CD14-positive monocyte (primary cell): ENCODE results near the gene MCTS1. TPM values are rescaled to one million over a fixed set of nuclear protein-coding genes. Genes with fewer than 3 reads are reported as not detected.

Source experiments
- DNase-seq, 3 donors: peaks; one replicate each; pipeline ENCODE4 v3.0.0-alpha.2; 2011 to 2022
- H2AFZ ChIP-seq: 2 replicates; pipeline ENCODE4 v1.6.0; 2012; ENCODE audit warnings: mild to moderate bottlenecking, low read depth, low read length, inconsistent platforms; ENCODE audit not compliant: insufficient read depth, poor library complexity, severe bottlenecking
- H3K27ac ChIP-seq, 2 donors: 1 replicate in 1 of 2; 2 replicates in 1 of 2; pipeline ENCODE4 v1.5.1; 2012 to 2013; ENCODE audit warnings: low read length in 2 of 2, control low read depth in 1 of 2, inconsistent platforms in 1 of 2, low read depth in 1 of 2, mild to moderate bottlenecking in 1 of 2
- H3K27me3 ChIP-seq, 2 donors: one replicate each; pipeline versions ENCODE4 v1.6.0 to v1.6.1; 2011 to 2013; ENCODE audit warnings: low read length in 2 of 2; ENCODE audit not compliant: control insufficient read depth in 2 of 2, insufficient read depth in 2 of 2
- H3K36me3 ChIP-seq, 2 donors: replicated peaks in 1 of 2; 1 replicate in 1 of 2; 2 replicates in 1 of 2; pipeline versions ENCODE4 v1.5.1 to v1.6.1; 2012 to 2013; ENCODE audit warnings: low read length in 2 of 2, control low read depth in 1 of 2, inconsistent platforms in 1 of 2, mild to moderate bottlenecking in 1 of 2; ENCODE audit not compliant: insufficient read depth in 2 of 2, control insufficient read depth in 1 of 2
- H3K4me1 ChIP-seq, 2 donors: 1 replicate in 1 of 2; 2 replicates in 1 of 2; pipeline versions ENCODE4 v1.5.1 to v1.6.1; 2012 to 2013; ENCODE audit warnings: low read length in 2 of 2, control low read depth in 1 of 2, inconsistent platforms in 1 of 2, mild to moderate bottlenecking in 1 of 2, moderate library complexity in 1 of 2; ENCODE audit not compliant: insufficient read depth in 2 of 2, control insufficient read depth in 1 of 2
- H3K4me2 ChIP-seq: replicated peaks from 2 replicates; pipeline ENCODE3; 2012; ENCODE audit warnings: low read length, moderate library complexity, mild to moderate bottlenecking; ENCODE audit not compliant: poor library complexity, severe bottlenecking; ENCODE audit errors: extremely low read depth
- H3K4me3 ChIP-seq, 3 experiments: fragments of 200-600 bp in 1 of 3; sonication (generic) in 1 of 3; replicated peaks in 1 of 3; 1 replicate in 2 of 3; 2 replicates in 1 of 3; pipeline ENCODE4 v1.5.1; 2011 to 2013; ENCODE audit warnings: low read length in 3 of 3, mild to moderate bottlenecking in 3 of 3, control low read depth in 2 of 3, low read depth in 2 of 3, inconsistent platforms in 1 of 3, moderate library complexity in 1 of 3
- H3K79me2 ChIP-seq: 2 replicates; pipeline ENCODE4 v1.6.0; 2012; ENCODE audit warnings: mild to moderate bottlenecking, control low read depth, inconsistent platforms, low read length, moderate library complexity; ENCODE audit not compliant: insufficient read depth
- H3K9ac ChIP-seq: 2 replicates; pipeline ENCODE4 v1.6.0; 2017; ENCODE audit warnings: low read length, mild to moderate bottlenecking; ENCODE audit not compliant: insufficient read depth, poor library complexity, severe bottlenecking
- H3K9me3 ChIP-seq, 2 donors: replicated peaks in 1 of 2; 1 replicate in 1 of 2; 2 replicates in 1 of 2; pipeline versions ENCODE4 v1.5.1 to v1.6.1; 2012 to 2013; ENCODE audit warnings: low read length in 2 of 2, control low read depth in 1 of 2; ENCODE audit not compliant: control insufficient read depth in 1 of 2, insufficient read depth in 1 of 2
- H4K20me1 ChIP-seq: 2 replicates; pipeline ENCODE4 v1.6.0; 2012; ENCODE audit warnings: mild to moderate bottlenecking, low read length, control low read depth, moderate library complexity; ENCODE audit not compliant: insufficient read depth
- H3K27ac Mint-ChIP-seq, 7 donors: one replicate each; pipeline ENCODE4 v1.8.0; 2020; ENCODE audit warnings: mild to moderate bottlenecking in 7 of 7, mixed read lengths in 7 of 7, moderate library complexity in 6 of 7, inconsistent platforms in 2 of 7
- H3K27me3 Mint-ChIP-seq, 3 donors: one replicate each; pipeline ENCODE4 v1.8.0; 2021 to 2022; ENCODE audit warnings: low read depth in 3 of 3, mild to moderate bottlenecking in 3 of 3, mixed read lengths in 3 of 3, moderate library complexity in 3 of 3, inconsistent platforms in 1 of 3
- H3K36me3 Mint-ChIP-seq, 2 donors: one replicate each; pipeline ENCODE4 v1.8.0; 2020; ENCODE audit warnings: mixed read lengths in 2 of 2, inconsistent platforms in 1 of 2, mild to moderate bottlenecking in 1 of 2
- H3K4me1 Mint-ChIP-seq: one replicate; pipeline ENCODE4 v1.8.0; 2020; ENCODE audit warnings: mild to moderate bottlenecking, mixed read lengths
- H3K4me3 Mint-ChIP-seq, 2 donors: one replicate each; pipeline ENCODE4 v1.8.0; 2020; ENCODE audit warnings: mild to moderate bottlenecking in 2 of 2, mixed read lengths in 2 of 2, moderate library complexity in 1 of 2
- H3K9me3 Mint-ChIP-seq, 7 donors: one replicate each; pipeline ENCODE4 v1.8.0; 2020 to 2022; ENCODE audit warnings: mixed read lengths in 7 of 7, mild to moderate bottlenecking in 6 of 7, moderate library complexity in 6 of 7, inconsistent platforms in 2 of 7
- CTCF ChIP-seq: fragments of 200-600 bp; IDR thresholded peaks from one replicate; pipeline ENCODE4 v1.8.0; 2022; ENCODE audit warnings: antibody characterized with exemption, mild to moderate bottlenecking
- WGBS: methylation state at CpG from one replicate; pipeline ENCODE4 v1.1.5; 2013; ENCODE audit warnings: missing lambda C conversion rate; ENCODE audit not compliant: insufficient coverage; 5-methylcytosine and 5-hydroxymethylcytosine counted together
- intact Hi-C, 2 donors: fragments of 100-400 bp; cut with micrococcal nuclease; formaldehyde crosslinking; loops; one replicate each; pipeline versions ENCODE4 v1.15.0 to v1.15.1; 2023
- polyA plus RNA-seq, 3 donors: library from polyadenylated mRNA; depleted of rRNA in 1 of 3; unstranded in 2 of 3; stranded (reverse) in 1 of 3; fragments of 300-500 nt in 2 of 3; fragments of >200 nt in 1 of 3; fragmentation: Illumina TruSeq in 2 of 3; gene quantifications; 1 replicate in 2 of 3; 2 replicates in 1 of 3; pipeline ENCODE4 v1.2.3, GENCODE V29; 2012 to 2021

Gene MCTS1
- polyA plus RNA-seq, 3 donors: 25.0 to 85.1 (median 74.6) TPM

GRCh38 chrX:120625371-120625770, 21.5 kb downstream of the MCTS1 start:
- peaks cover 9 to 10% of the 10 kb centered on the region in 2 donors for H3K36me3 Mint-ChIP-seq
- Histone ChIP-seq H3K27ac (no peak overlapping the region), H4K20me1 (no peaks in the 10 kb centered on the region), H3K79me2 (peaks cover 31% of the 10 kb centered on the region), H3K27me3 (no peaks in the 10 kb centered on the region), H3K9ac (no peak overlapping the region), H3K9me3 (no peaks in the 10 kb centered on the region), H3K36me3 (peaks cover 0 to 7% of the 10 kb centered on the region in 2 donors), H3K4me2 (no peak overlapping the region), H3K4me3 (no peak overlapping the region), H3K4me1 (peaks cover 8 to 12% of the 10 kb centered on the region in 2 donors), H2AFZ (no peak overlapping the region)
- H3K27ac Mint-ChIP-seq: no peak overlapping the region
- WGBS: no CpG with 5 or more reads among the region's 2 CpGs
- no peak overlapping the region for H3K4me3 Mint-ChIP-seq
- peaks cover 0 to 5% (median 0%) of the 10 kb centered on the region in 7 donors for H3K9me3 Mint-ChIP-seq
- H3K4me1 Mint-ChIP-seq: peaks cover 10% of the 10 kb centered on the region
- intact Hi-C loops: no loop called here
- TF ChIP-seq CTCF: no peak
- peaks cover 0 to 3% (median 0%) of the 10 kb centered on the region in 3 donors for H3K27me3 Mint-ChIP-seq
- no peak for DNase-seq

- H3K9ac ChIP-seq: peak within 1 kb of the TSS; percentile 83
- Mint-ChIP-seq H3K9me3 (peaks cover 0 to 7% (median 0%) of the 10 kb centered on the region in 7 donors), H3K4me1 (peaks cover 10% of the 10 kb centered on the region), H3K4me3 (peak within 1 kb of the TSS; percentile 90 to 94), H3K27me3 (peaks cover 0 to 2% (median 0%) of the 10 kb centered on the region in 3 donors), H3K27ac (peak within 1 kb of the TSS; percentile 92 to 98 (median 96)), H3K36me3 (peaks cover 0 to 3% of the 10 kb centered on the region in 2 donors)
- no peak for TF ChIP-seq CTCF
- H3K27me3 ChIP-seq: no peaks in the 10 kb centered on the region
- H2AFZ ChIP-seq: peak within 1 kb of the TSS; percentile 81
- WGBS: 0% methylated on average over 28 of the region's 68 CpGs
- H3K4me1 ChIP-seq: peaks cover 8 to 16% of the 10 kb centered on the region in 2 donors
- intact Hi-C loops: loop anchor here (2.0 to 5.0 kb wide), 2 partner anchors 25 to 68 kb away; partner anchors contain the start of genes CUL4B (in 1 of the 2) and MCTS1 (in 1 of the 2)
- peak within 1 kb of the TSS; percentile 89 to 98 for H3K27ac ChIP-seq
- no peaks in the 10 kb centered on the region for H3K36me3 ChIP-seq
- H3K79me2 ChIP-seq: peaks cover 31% of the 10 kb centered on the region
- H3K4me2 ChIP-seq: peak within 1 kb of the TSS; percentile 77
- peak within 1 kb of the TSS; percentile 80 to 85 (median 83) for H3K4me3 ChIP-seq
- H3K9me3 ChIP-seq: no peaks in the 10 kb centered on the region
- peak; percentile 87 to 90 (median 87) for DNase-seq
- no peaks in the 10 kb centered on the region for H4K20me1 ChIP-seq
Measured at GRCh38 chrX:120629667-120630537, 26.0 kb downstream of the MCTS1 start, which contains the start of gene C1GALT1C1. TSS of gene C1GALT1C1 (minus strand) at chrX:120630054. CDS start at chrX:120627166, 2,888 bp downstream.
